ENCODE measurements around the gene UST. TPM values are rescaled to one million over a fixed set of nuclear protein-coding genes. Genes with fewer than 3 reads are reported as not detected.

The UST gene
- total RNA-seq, 4 donors from 2014 or later: 9.6 to 34.6 (median 25.9) TPM

- TF ChIP-seq CTCF (IDR thresholded peaks at IDR 0.05; ENCODE audit: low read depth): no peak
Observed at GRCh38 chr6:148885925-148886845, 139.4 kb downstream of the UST start.

GRCh38 chr6:148887181-148887580, 140.4 kb downstream of the UST start:
- no peak for TF ChIP-seq CTCF (IDR thresholded peaks at IDR 0.05; ENCODE audit: low read depth)

GRCh38 chr6:148888856-148889255, 142.0 kb downstream of the UST start:
- no peak for TF ChIP-seq CTCF (IDR thresholded peaks at IDR 0.05; ENCODE audit: low read depth)

- TF ChIP-seq CTCF (IDR thresholded peaks at IDR 0.05; ENCODE audit: low read depth): no peak
Observed at GRCh38 chr6:148890096-148890495, 143.3 kb downstream of the UST start.

- TF ChIP-seq CTCF (IDR thresholded peaks at IDR 0.05; ENCODE audit: low read depth): no peak
Observed at GRCh38 chr6:148890652-148891404, 144.0 kb downstream of the UST start.

GRCh38 chr6:148891405-148891783, 144.6 kb downstream of the UST start:
- TF ChIP-seq CTCF (IDR thresholded peaks at IDR 0.05; ENCODE audit: low read depth): no peak

- no peak for TF ChIP-seq CTCF (IDR thresholded peaks at IDR 0.05; ENCODE audit: low read depth)
Observed at GRCh38 chr6:148892247-148892646, 145.4 kb downstream of the UST start.

All from subcutaneous adipose tissue (tissue), 4 donors.